Thymus (tissue), 11 donors: ENCODE measurements around the gene HCFC2. TPM values are rescaled to one million over a fixed set of nuclear protein-coding genes. Genes with fewer than 3 reads are reported as not detected.
A peak's percentile ranks its signal among the peaks of the same experiment; 100 is the strongest.

Experiments
- DNase-seq, 9 donors: peaks; one replicate each; pipeline ENCODE4 v3.0.0-alpha.2; 2013; ENCODE audit warnings: low spot score in 9 of 9, low read depth in 6 of 9, missing footprints in 1 of 9
- H3K27ac ChIP-seq, 2 donors: one replicate each; pipeline ENCODE4 v1.5.1; 2013; ENCODE audit warnings: control low read depth in 1 of 2, low read depth in 1 of 2, low read length in 1 of 2, mild to moderate bottlenecking in 1 of 2, moderate library complexity in 1 of 2
- H3K27me3 ChIP-seq, 2 donors: one replicate each; pipeline ENCODE4 v1.5.1; 2013; ENCODE audit warnings: low read length in 1 of 2; ENCODE audit not compliant: control insufficient read depth in 2 of 2, insufficient read depth in 1 of 2
- H3K36me3 ChIP-seq, 2 donors: one replicate each; pipeline ENCODE4 v1.5.1; 2013; ENCODE audit warnings: low read length in 1 of 2, mild to moderate bottlenecking in 1 of 2, moderate library complexity in 1 of 2; ENCODE audit not compliant: control insufficient read depth in 2 of 2, insufficient read depth in 2 of 2
- H3K4me1 ChIP-seq, 2 donors: one replicate each; pipeline ENCODE4 v1.5.1; 2013; ENCODE audit warnings: low read length in 2 of 2; ENCODE audit not compliant: control insufficient read depth in 2 of 2, insufficient read depth in 2 of 2
- H3K4me3 ChIP-seq, 2 donors: one replicate each; pipeline ENCODE4 v1.5.1; 2013; ENCODE audit warnings: low read length in 2 of 2, control low read depth in 1 of 2, mild to moderate bottlenecking in 1 of 2
- H3K9me3 ChIP-seq, 2 donors: one replicate each; pipeline ENCODE4 v1.5.1; 2013; ENCODE audit warnings: low read length in 1 of 2, mild to moderate bottlenecking in 1 of 2; ENCODE audit not compliant: control insufficient read depth in 2 of 2, insufficient read depth in 1 of 2
- WGBS: extraction: QIAGEN DNeasy Blood & Tissue Kit; methylation state at CpG from one replicate; pipeline ENCODE4 v1.1.7; 2013; 5-methylcytosine and 5-hydroxymethylcytosine counted together
- polyA plus RNA-seq: library from polyadenylated mRNA; stranded (reverse); fragments of 200-250 nt; gene quantifications from one replicate; pipeline ENCODE4 v1.2.3, GENCODE V29; 2013
- total RNA-seq: library from RNA; stranded (reverse); fragments of 120-200 nt; gene quantifications from one replicate; pipeline ENCODE4 v1.2.4, GENCODE V29; 2013
- donor health status: healthy.

HCFC2 gene
- total and polyA plus RNA-seq, 2 donors, result 13.8 to 13.9 TPM

DNA sequence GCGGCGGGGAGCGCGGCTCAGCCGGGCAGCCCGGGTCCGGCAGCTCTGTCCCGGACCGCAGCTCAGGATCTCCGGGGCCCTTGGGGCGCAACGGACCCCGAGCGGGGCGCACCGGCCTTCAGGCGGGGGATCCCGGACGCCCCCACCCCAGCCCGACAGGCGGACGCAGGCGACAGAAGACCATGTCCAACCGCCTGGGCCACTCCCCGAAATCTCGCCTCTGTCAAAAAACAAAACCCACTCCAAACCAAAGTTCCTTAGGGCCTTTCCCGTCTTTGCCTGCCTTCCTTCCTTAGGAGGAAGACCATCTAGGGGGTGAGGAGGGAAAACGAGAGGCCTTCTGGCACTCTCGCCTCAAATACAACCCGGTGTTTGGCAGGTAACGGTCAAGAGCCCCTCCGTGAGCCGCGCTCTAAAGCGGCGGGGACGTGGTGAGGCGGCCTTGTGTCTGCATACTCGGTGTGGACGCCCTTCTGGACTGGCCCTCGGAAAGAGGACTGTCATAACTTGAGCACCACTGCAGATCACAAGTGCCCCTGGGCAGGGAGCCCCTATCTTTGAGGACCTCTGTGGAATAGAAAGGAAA is 604 bp downstream of the HCFC2 start:
- H3K36me3 ChIP-seq, result peaks cover 4 to 12% of the 10 kb centered on the region in 2 donors
- no peaks in the 10 kb centered on the region for H3K9me3 ChIP-seq
- peak overlapping the region in 1 of 2 donors; percentile 83 for H3K27ac ChIP-seq
- H3K4me3 ChIP-seq, result peak overlapping the region; percentile 83 to 94
- H3K4me1 ChIP-seq, result peaks cover 12 to 14% of the 10 kb centered on the region in 2 donors
- DNase-seq, result peak in 4 of 9 donors; percentile 8 to 16 (median 10)
- 3% methylated on average over 41 of the region's 41 CpGs for WGBS
- H3K27me3 ChIP-seq, result peaks cover 0 to 3% of the 10 kb centered on the region in 2 donors

DNA sequence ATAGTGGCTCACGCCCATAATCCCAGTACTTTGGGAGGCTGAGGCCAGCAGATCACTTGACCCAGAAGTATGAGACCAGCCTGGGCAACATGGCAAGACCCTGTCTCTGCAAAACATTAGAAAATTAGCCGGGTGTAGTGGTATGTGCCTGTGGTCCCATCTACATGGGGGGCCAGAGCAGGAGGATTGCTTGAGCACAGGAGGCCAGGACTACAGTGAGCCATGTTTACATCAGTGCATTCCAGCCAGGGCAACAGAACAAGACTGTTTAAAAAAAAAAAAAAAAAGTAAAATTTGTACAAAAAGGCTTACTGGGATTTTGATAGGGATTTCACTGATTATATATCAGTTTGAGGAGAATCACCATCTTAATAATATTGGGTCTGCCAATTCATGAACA is 7.8 kb downstream of the HCFC2 start:
- no peaks in the 10 kb centered on the region for H3K4me1 ChIP-seq
- H3K36me3 ChIP-seq, result peaks cover 8 to 18% of the 10 kb centered on the region in 2 donors
- DNase-seq, result no peak
- H3K4me3 ChIP-seq, result no peak overlapping the region
- no peaks in the 10 kb centered on the region for H3K9me3 ChIP-seq
- 98% methylated on average over 2 of the region's 2 CpGs for WGBS
- H3K27me3 ChIP-seq, result no peaks in the 10 kb centered on the region
- no peak overlapping the region for H3K27ac ChIP-seq

DNA sequence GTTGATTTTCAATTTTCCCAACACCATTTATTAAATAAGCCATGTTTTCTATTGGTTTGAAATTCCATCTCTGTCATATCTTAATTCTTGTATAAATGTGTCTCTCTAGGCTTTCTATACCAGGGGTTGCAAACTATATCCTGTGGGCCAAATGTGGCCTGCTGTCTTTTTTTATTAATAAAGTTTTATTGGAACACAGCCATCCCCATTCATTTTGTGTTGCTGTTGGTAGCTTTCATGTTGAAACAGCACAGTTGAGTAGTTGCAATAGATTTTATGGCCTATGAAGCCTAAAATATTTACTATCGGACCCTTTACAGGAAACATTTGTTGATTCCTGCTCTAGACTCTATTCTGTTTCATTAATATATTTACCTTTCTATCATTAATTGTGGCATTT is 9.4 kb downstream of the HCFC2 start:
- no peaks in the 10 kb centered on the region for H3K9me3 ChIP-seq
- H3K27ac ChIP-seq, result no peak overlapping the region
- H3K36me3 ChIP-seq, result peaks cover 10 to 11% of the 10 kb centered on the region in 2 donors
- H3K4me1 ChIP-seq, result no peaks in the 10 kb centered on the region
- 99% methylated on average over 1 of the region's 1 CpG for WGBS
- H3K4me3 ChIP-seq, result no peak overlapping the region
- DNase-seq, result no peak
- no peaks in the 10 kb centered on the region for H3K27me3 ChIP-seq

DNA sequence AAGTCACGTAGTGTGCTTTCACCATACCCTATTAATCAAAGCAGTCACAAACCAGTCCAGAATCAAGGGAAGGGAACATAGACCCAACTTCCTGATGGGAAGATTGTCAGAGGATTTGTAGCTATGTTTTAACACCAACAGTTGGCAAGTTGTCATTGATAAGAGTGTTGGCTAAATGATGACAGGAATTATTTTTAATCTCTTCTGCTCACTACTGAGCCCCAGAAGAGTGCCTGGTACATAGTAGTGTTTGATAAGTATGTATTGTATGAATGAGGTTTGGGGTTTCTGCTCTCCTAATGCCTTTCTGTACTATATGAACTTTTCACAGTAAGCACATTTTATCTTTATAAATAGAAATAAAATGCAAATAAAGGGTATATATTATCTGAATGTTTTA is 14.7 kb downstream of the HCFC2 start:
- no peak for DNase-seq
- H3K27me3 ChIP-seq, result no peaks in the 10 kb centered on the region
- H3K27ac ChIP-seq, result no peak overlapping the region
- no peaks in the 10 kb centered on the region for H3K9me3 ChIP-seq
- H3K4me3 ChIP-seq, result no peak overlapping the region
- no peaks in the 10 kb centered on the region for H3K4me1 ChIP-seq
- peaks cover 17 to 19% of the 10 kb centered on the region in 2 donors for H3K36me3 ChIP-seq
- 98% methylated on average over 1 of the region's 1 CpG for WGBS

DNA sequence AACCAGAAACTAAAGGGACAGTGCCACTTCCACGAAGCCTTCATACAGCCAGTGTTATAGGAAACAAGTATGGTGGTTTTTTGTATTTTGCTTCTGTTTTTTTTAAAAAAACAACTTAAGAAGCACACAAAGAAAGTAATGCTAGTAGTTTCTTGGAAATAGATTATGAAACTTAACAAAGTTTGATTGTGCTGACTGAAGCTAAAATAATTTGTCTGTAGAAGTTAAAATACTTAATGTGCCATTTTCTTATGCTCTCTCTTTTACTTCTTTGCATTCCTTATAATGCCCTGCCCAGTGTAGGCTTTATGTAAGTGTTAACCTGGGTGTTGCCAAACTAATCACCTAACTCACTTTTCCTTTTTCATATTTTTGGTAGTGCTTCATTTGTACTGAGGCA is 16.4 kb downstream of the HCFC2 start:
- Histone ChIP-seq H3K36me3 (peaks cover 19 to 22% of the 10 kb centered on the region in 2 donors), H3K9me3 (no peaks in the 10 kb centered on the region), H3K27me3 (no peaks in the 10 kb centered on the region), H3K27ac (no peak overlapping the region), H3K4me1 (no peaks in the 10 kb centered on the region), H3K4me3 (no peak overlapping the region)
- no peak for DNase-seq
- 90% methylated on average over 1 of the region's 1 CpG for WGBS

DNA sequence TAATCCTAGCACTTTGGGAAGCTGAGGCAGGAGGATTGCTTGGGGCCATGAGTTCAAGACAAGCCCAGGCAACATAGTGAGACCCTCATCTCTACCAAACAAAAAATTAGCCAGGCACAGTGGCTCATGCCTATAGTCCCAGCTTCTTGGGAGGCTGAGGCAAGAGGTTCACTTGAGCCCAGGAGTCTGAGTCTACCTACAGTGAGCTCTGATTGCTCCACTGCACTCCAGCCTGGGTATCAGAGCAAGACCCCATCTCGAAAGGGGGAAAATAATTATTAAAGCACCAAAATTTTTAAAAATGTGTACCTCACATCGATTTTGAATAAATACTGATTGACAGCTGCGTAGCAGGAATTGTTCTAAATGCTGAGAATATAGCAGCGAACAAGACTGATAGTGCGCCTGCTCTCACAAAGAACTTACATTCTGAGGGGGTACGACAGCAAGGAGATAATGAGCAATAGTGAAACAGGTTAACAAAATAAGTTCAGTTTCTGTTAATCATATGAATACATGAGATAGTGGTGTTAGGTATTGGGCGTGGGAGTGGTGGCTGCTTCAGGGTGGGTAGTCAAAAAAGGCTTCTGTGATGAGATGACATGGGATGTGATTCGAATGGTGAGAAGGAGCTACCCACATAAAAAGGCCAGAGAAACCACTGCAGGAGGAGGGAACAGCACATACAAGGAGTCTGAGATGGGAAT is 19.6 kb downstream of the HCFC2 start:
- no peak for DNase-seq
- Histone ChIP-seq H3K36me3 (peaks cover 25 to 43% of the 10 kb centered on the region in 2 donors), H3K27me3 (no peaks in the 10 kb centered on the region), H3K4me1 (no peaks in the 10 kb centered on the region), H3K4me3 (no peak overlapping the region), H3K27ac (no peak overlapping the region), H3K9me3 (no peaks in the 10 kb centered on the region)
- WGBS, result 95% methylated on average over 8 of the region's 8 CpGs

DNA sequence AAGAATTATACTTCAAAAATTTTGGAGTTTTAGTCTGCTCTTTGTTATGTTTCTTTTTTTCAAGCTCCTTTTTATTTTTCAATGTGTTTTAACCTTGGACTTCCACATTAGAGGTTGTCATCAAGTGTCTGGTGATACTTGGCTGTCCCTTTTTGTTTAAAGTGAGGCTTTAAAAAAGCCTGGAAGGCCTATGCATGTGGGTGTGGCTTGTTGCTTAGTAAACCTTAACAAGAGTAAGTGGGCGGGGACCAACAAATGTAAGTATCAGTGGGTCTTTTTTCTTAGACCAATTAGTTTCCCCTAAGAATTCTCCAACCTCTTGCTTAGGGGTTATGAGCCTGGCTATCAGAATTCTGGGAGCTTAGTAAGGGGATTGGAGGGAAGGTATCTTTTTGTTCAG is 26.4 kb downstream of the HCFC2 start:
- DNase-seq, result no peak
- Histone ChIP-seq H3K36me3 (peaks cover 16 to 60% of the 10 kb centered on the region in 2 donors), H3K4me1 (no peaks in the 10 kb centered on the region), H3K9me3 (no peaks in the 10 kb centered on the region), H3K27me3 (no peaks in the 10 kb centered on the region), H3K27ac (no peak overlapping the region), H3K4me3 (no peak overlapping the region)
- 98% methylated on average over 1 of the region's 1 CpG for WGBS

DNA sequence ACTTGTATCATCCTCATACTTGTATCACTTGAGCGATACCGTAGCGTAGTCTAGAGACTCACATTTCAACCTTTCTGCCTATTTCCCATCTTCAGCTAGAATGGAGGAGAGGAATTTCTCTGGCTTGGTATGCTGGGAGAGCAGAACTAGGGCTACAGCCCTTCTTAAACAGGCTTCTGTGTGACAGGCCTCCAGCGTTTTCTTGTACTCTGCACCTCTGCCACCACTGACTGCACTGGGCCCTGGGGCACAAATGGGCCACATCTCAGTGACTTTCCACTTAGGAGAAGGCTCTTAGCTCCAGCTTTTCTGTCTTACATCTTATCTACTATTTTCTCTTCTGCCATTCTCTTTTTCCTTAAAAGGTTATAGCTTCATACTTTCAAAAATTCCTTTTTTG is 26.8 kb downstream of the HCFC2 start:
- H3K9me3 ChIP-seq, result no peaks in the 10 kb centered on the region
- DNase-seq, result no peak
- H3K4me3 ChIP-seq, result no peak overlapping the region
- H3K36me3 ChIP-seq, result peaks cover 16 to 57% of the 10 kb centered on the region in 2 donors
- H3K4me1 ChIP-seq, result no peaks in the 10 kb centered on the region
- WGBS, result 97% methylated on average over 4 of the region's 4 CpGs
- H3K27ac ChIP-seq, result no peak overlapping the region
- H3K27me3 ChIP-seq, result no peaks in the 10 kb centered on the region

DNA sequence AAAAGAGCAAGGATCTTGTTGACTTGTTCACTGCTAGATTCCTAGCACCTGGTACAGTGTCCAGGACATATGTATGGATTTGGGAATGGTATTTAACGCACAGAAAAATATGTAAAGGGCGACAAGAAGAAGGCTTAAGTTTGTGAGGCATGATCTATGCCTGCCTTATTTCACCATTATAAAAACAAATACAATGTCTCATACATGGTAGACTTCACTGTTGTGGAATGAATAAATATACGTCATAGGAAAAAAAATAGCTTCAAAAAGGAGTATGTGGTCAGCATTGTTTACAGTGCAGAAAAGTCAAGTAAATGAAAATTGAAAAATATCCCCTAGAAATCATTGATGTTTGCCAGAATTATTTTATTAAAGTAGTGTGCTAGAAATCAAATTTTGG is 30.0 kb downstream of the HCFC2 start:
- no peak overlapping the region for H3K27ac ChIP-seq
- peaks cover 18 to 54% of the 10 kb centered on the region in 2 donors for H3K36me3 ChIP-seq
- H3K4me1 ChIP-seq, result no peaks in the 10 kb centered on the region
- 98% methylated on average over 3 of the region's 3 CpGs for WGBS
- no peak overlapping the region for H3K4me3 ChIP-seq
- no peaks in the 10 kb centered on the region for H3K9me3 ChIP-seq
- DNase-seq, result no peak
- no peaks in the 10 kb centered on the region for H3K27me3 ChIP-seq
